Measurements from ENCODE around the gene TMEM150B. TPM values are rescaled to one million over a fixed set of nuclear protein-coding genes. Genes with fewer than 3 reads are reported as not detected.

The TMEM150B gene
- total RNA-seq, 1 experiment from 2014 or later: not detected

- no peaks in the 10 kb centered on the region for H3K27me3 ChIP-seq (ENCODE audit: insufficient read depth, low read length)
- H3K9me3 ChIP-seq (ENCODE audit: control insufficient read depth in 1 of 2, insufficient read depth in 1 of 2, low read depth in 1 of 2, low read length in 2 of 2): no peaks in the 10 kb centered on the region
- H3K27ac ChIP-seq (ENCODE audit: low read depth, low read length): peak overlapping the region; percentile 51; the same call in 1 of the 2 replicates
- H2AFZ ChIP-seq (ENCODE audit: low read depth, low read length, poor library complexity, severe bottlenecking): no peak overlapping the region
- H4K20me1 ChIP-seq (ENCODE audit: insufficient read depth): no peaks in the 10 kb centered on the region
- H3K79me2 ChIP-seq (ENCODE audit: insufficient read depth, low read length): no peaks in the 10 kb centered on the region
- H3K4me1 ChIP-seq (ENCODE audit: control insufficient read depth in 1 of 2, insufficient read depth in 2 of 2, low read length in 2 of 2): peaks cover 9 to 32% of the 10 kb centered on the region in 2 experiments; a peak in 3 of 4 replicates
- ChIA-PET POLR2A (interaction anchor here (0.7 to 2.1 kb wide), 3 partner anchors 21 to 55 kb away, joined by 3 to 7 read pairs (median 6); partner anchors contain the start of gene KMT5C), CTCF (no interaction called here), RAD21 (ENCODE audit: low non-redundant PET in 1 of 2, low total read pairs in 2 of 2, uncharacterized antibody in 2 of 2, unreplicated experiment in 2 of 2) (no interaction called here)
- H3K9me2 ChIP-seq (ENCODE audit: insufficient read depth): no peaks in the 10 kb centered on the region
- peak overlapping the region; percentile 94 for H3K4me2 ChIP-seq (ENCODE audit: low read length)
- H3K4me3 ChIP-seq (replicated peaks in 1 of 2; ENCODE audit: low read depth in 1 of 2, low read length in 2 of 2): peak overlapping the region; percentile 52 to 55
- no peaks in the 10 kb centered on the region for H3K36me3 ChIP-seq (ENCODE audit: control insufficient read depth in 1 of 2, insufficient read depth in 2 of 2, low read length in 2 of 2)
- peak overlapping the region; percentile 52 for H3K9ac ChIP-seq (ENCODE audit: low read length)
- intact Hi-C loops (cut with micrococcal nuclease): no loop called here
- DNase-seq (ENCODE audit: low read depth, low spot score): no peak
- TF ChIP-seq REST (IDR thresholded peaks at IDR 0.05; ENCODE audit: low read depth): no peak
- TF ChIP-seq ELF1 (IDR thresholded peaks at IDR 0.05; ENCODE audit: borderline replicate concordance, low read depth): no peak
- TF ChIP-seq ZNF274 (IDR thresholded peaks at IDR 0.05; ENCODE audit: low read depth, low read length): no peak
- peak; percentile 30 for TF ChIP-seq YY1 (IDR thresholded peaks at IDR 0.05; ENCODE audit: extremely low read depth, insufficient replicate concordance, low read depth, low read length)
- TF ChIP-seq EGR1 (IDR thresholded peaks at IDR 0.05; ENCODE audit: low read depth): peak; percentile 98
- peak; percentile 38; the same call in 1 of the 2 replicates for TF ChIP-seq ZFX (IDR thresholded peaks at IDR 0.05)
- TF ChIP-seq ATF3 (IDR thresholded peaks at IDR 0.05): no peak
- TF ChIP-seq CEBPB (IDR thresholded peaks at IDR 0.05; ENCODE audit: low read depth): no peak
- no peak for TF ChIP-seq RAD21 (IDR thresholded peaks at IDR 0.05; ENCODE audit: low read depth)
- no peak for TF ChIP-seq FOSL1 (IDR thresholded peaks at IDR 0.05; ENCODE audit: low read depth)
- TF ChIP-seq SP1 (IDR thresholded peaks at IDR 0.05; ENCODE audit: low read depth): no peak
- no peak for TF ChIP-seq EZH2phosphoT487 (IDR thresholded peaks at IDR 0.05; ENCODE audit: borderline replicate concordance)
- TF ChIP-seq EZH2 (IDR thresholded peaks at IDR 0.05): no peak
- TF ChIP-seq POLR2AphosphoS5 (IDR thresholded peaks at IDR 0.05; ENCODE audit: low read depth, low read length): peak; percentile 42; the same call in 1 of the 2 replicates
- TF ChIP-seq SRF (IDR thresholded peaks at IDR 0.05; ENCODE audit: low read depth): no peak
- TF ChIP-seq MAX (IDR thresholded peaks at IDR 0.05): no peak
- no TSS peak for BruUV-seq (replicated peaks)
- peak; percentile 77 for ATAC-seq
These were observed 43.8 kb upstream of the TMEM150B start for GRCh38 chr19:55368701-55369563.

Data from HCT116 (cell line).